ENCODE results near the gene DSCAM. TPM values are rescaled to one million over a fixed set of nuclear protein-coding genes. Genes with fewer than 3 reads are reported as not detected.

DSCAM gene
- total and polyA plus RNA-seq, 10 of the 15 experiments (the other 5 are each of a cell fraction or from before 2014, with no cell fraction given), result not detected

- Histone ChIP-seq H3K4me3 (no peak overlapping the region), H4K20me1 (ENCODE audit: control insufficient read depth, insufficient read depth) (no peaks in the 10 kb centered on the region), H3K9ac (ENCODE audit: control insufficient read depth, insufficient read depth, low read length) (no peak overlapping the region), H3K4me1 (ENCODE audit: control insufficient read depth, insufficient read depth, low read length) (no peaks in the 10 kb centered on the region), H2AFZ (ENCODE audit: control insufficient read depth, low read depth, low read length) (no peak overlapping the region), H3K9me3 (replicated peaks; ENCODE audit: control insufficient read depth, insufficient read depth, low read length) (no peaks in the 10 kb centered on the region; the same call in 2 of the 3 replicates), H3K27ac (ENCODE audit: control insufficient read depth, insufficient read depth) (no peak overlapping the region), H3K27me3 (replicated peaks in 1 of 2; ENCODE audit: control insufficient read depth in 2 of 2, insufficient read depth in 2 of 2, low read length in 1 of 2) (no peaks in the 10 kb centered on the region), H3K79me2 (ENCODE audit: control insufficient read depth, insufficient read depth, low read length) (no peaks in the 10 kb centered on the region), H3K4me2 (ENCODE audit: control insufficient read depth, insufficient read depth) (no peak overlapping the region), H3K36me3 (ENCODE audit: control insufficient read depth in 2 of 2, insufficient read depth in 2 of 2, low read length in 1 of 2) (no peaks in the 10 kb centered on the region)
- intact Hi-C loops (cut with micrococcal nuclease; ENCODE audit: unreplicated experiment) (no loop called here), in situ Hi-C loops (cut with MboI) (no loop called here)
- ATAC-seq (no peak), DNase-seq (ENCODE audit: low read depth, low spot score) (no peak), FAIRE-seq (no peak)
- no TSS peak for BruUV-seq (replicated peaks)
- WGBS (ENCODE audit: insufficient coverage, insufficient replicate concordance, low lambda C conversion rate, missing lambda C conversion rate), result 12% methylated on average over 4 of the region's 4 CpGs
- SMC1A ChIA-PET (ENCODE audit: uncharacterized antibody, unreplicated experiment), result no interaction called here
- POLR2A ChIA-PET, result no interaction called here
- CTCF ChIA-PET, result no interaction called here
- TF ChIP-seq RELA (IDR thresholded peaks at IDR 0.05; ENCODE audit: borderline replicate concordance, partially characterized antibody), result no peak
- TF ChIP-seq SPI1 (IDR thresholded peaks at IDR 0.05; ENCODE audit: borderline replicate concordance, insufficient read depth, low read depth, low read length), result no peak
- TF ChIP-seq BCL11A (IDR thresholded peaks at IDR 0.05; ENCODE audit: low read depth, low read length), result no peak
- RAD21 ChIA-PET (ENCODE audit: unreplicated experiment), result no interaction called here
These were observed 16.1 kb downstream of the DSCAM start for GRCh38 chr21:40830836-40831235.

GRCh38 chr21:40829791-40830190, 17.2 kb downstream of the DSCAM start:
- ChIA-PET CTCF (no interaction called here), RAD21 (ENCODE audit: unreplicated experiment) (no interaction called here), POLR2A (no interaction called here), SMC1A (ENCODE audit: uncharacterized antibody, unreplicated experiment) (no interaction called here)
- in situ Hi-C loops (cut with MboI) (no loop called here), intact Hi-C loops (cut with micrococcal nuclease; ENCODE audit: unreplicated experiment) (no loop called here)
- Histone ChIP-seq H4K20me1 (ENCODE audit: control insufficient read depth, insufficient read depth) (no peaks in the 10 kb centered on the region), H3K9ac (ENCODE audit: control insufficient read depth, insufficient read depth, low read length) (no peak overlapping the region), H3K27ac (ENCODE audit: control insufficient read depth, insufficient read depth) (no peak overlapping the region), H3K79me2 (ENCODE audit: control insufficient read depth, insufficient read depth, low read length) (no peaks in the 10 kb centered on the region), H3K4me3 (no peak overlapping the region), H3K4me2 (ENCODE audit: control insufficient read depth, insufficient read depth) (no peak overlapping the region), H3K36me3 (ENCODE audit: control insufficient read depth in 2 of 2, insufficient read depth in 2 of 2, low read length in 1 of 2) (no peaks in the 10 kb centered on the region), H3K4me1 (ENCODE audit: control insufficient read depth, insufficient read depth, low read length) (no peaks in the 10 kb centered on the region), H3K27me3 (replicated peaks in 1 of 2; ENCODE audit: control insufficient read depth in 2 of 2, insufficient read depth in 2 of 2, low read length in 1 of 2) (no peaks in the 10 kb centered on the region), H3K9me3 (replicated peaks; ENCODE audit: control insufficient read depth, insufficient read depth, low read length) (no peaks in the 10 kb centered on the region), H2AFZ (ENCODE audit: control insufficient read depth, low read depth, low read length) (no peak overlapping the region)
- FAIRE-seq (no peak), ATAC-seq (no peak), DNase-seq (ENCODE audit: low read depth, low spot score) (no peak)
- WGBS (ENCODE audit: insufficient coverage, insufficient replicate concordance, low lambda C conversion rate, missing lambda C conversion rate), result 0% methylated on average over 2 of the region's 2 CpGs
- no TSS peak for BruUV-seq (replicated peaks)
- TF ChIP-seq USF2 (IDR thresholded peaks at IDR 0.05; ENCODE audit: borderline replicate concordance, low read depth, low read length) (no peak), MXI1 (IDR thresholded peaks at IDR 0.05; ENCODE audit: low read depth, low read length) (no peak), PRDM15 (CRISPR knock-in tag; IDR thresholded peaks at IDR 0.05) (no peak), LARP7 (IDR thresholded peaks at IDR 0.05) (no peak), CBX5 (IDR thresholded peaks at IDR 0.05; ENCODE audit: low read depth) (no peak), ATF2 (IDR thresholded peaks at IDR 0.05; ENCODE audit: low read length) (no peak), NFXL1 (IDR thresholded peaks at IDR 0.05; ENCODE audit: borderline replicate concordance) (no peak), RCOR1 (conservative IDR thresholded peaks at IDR 0.05; ENCODE audit: low read depth, low read length) (no peak), NFYA (IDR thresholded peaks at IDR 0.05; ENCODE audit: borderline replicate concordance, low read depth, low read length) (no peak), PAX5 (IDR thresholded peaks at IDR 0.05; ENCODE audit: borderline replicate concordance, low read depth, low read length) (no peak)

Data from GM12878 (cell line).